H1 (cell line): Measurements from ENCODE around the gene CSNK1G2. TPM values are rescaled to one million over a fixed set of nuclear protein-coding genes. Genes with fewer than 3 reads are reported as not detected.
A peak's percentile ranks its signal among the peaks of the same experiment; 100 is the strongest.

ENCODE experiments used
- CTCF ChIA-PET: fragments of 300-600 bp; sonication (Branson Sonifier 250); formaldehyde crosslinking; loops from one replicate; lab custom pipeline; 2021; ENCODE audit not compliant: partially characterized antibody; lab: Charles Lee
- POLR2A ChIA-PET: fragments of 300-600 bp; sonication (Branson Sonifier 250); formaldehyde crosslinking; loops from one replicate; lab custom pipeline; 2021; ENCODE audit warnings: inconsistent platforms; ENCODE audit not compliant: partially characterized antibody; lab: Charles Lee
- DNase-seq, 2 experiments: peaks; one replicate each; pipeline versions ENCODE4 v3.0.0 to v3.0.0-alpha.2; 2010 to 2022; ENCODE audit warnings: low spot score in 2 of 2, low read depth in 1 of 2, mixed read lengths in 1 of 2
- FAIRE-seq: peaks from 2 replicates; lab custom pipeline; 2011; peaks lifted over from hg19 to GRCh38; lab: Jason Lieb, UNC
- H2AFZ ChIP-seq: 2 replicates; pipeline ENCODE4 v1.8.1; 2012; ENCODE audit warnings: low read length, inconsistent platforms
- H2AK5ac ChIP-seq: 2 replicates; pipeline ENCODE4 v1.6.1; 2013; ENCODE audit warnings: low read depth, low read length
- H2BK120ac ChIP-seq: replicated peaks from 2 replicates; pipeline ENCODE3; 2013; ENCODE audit warnings: low read depth, low read length, inconsistent platforms
- H2BK12ac ChIP-seq: 2 replicates; pipeline ENCODE4 v1.6.1; 2013; ENCODE audit warnings: low read depth, low read length
- H2BK15ac ChIP-seq: 2 replicates; pipeline ENCODE4 v1.6.1; 2013; ENCODE audit warnings: low read length
- H2BK20ac ChIP-seq: 2 replicates; pipeline ENCODE4 v1.6.1; 2013; ENCODE audit warnings: low read length
- H2BK5ac ChIP-seq: 2 replicates; pipeline ENCODE4 v1.6.1; 2013; ENCODE audit warnings: low read depth, low read length
- H3K14ac ChIP-seq: 2 replicates; pipeline ENCODE4 v1.6.1; 2013; ENCODE audit warnings: inconsistent platforms; ENCODE audit not compliant: insufficient read length
- H3K18ac ChIP-seq: 2 replicates; pipeline ENCODE4 v1.6.1; 2013; ENCODE audit warnings: low read length; ENCODE audit errors: extremely low read depth
- H3K23ac ChIP-seq: 2 replicates; pipeline ENCODE4 v1.6.1; 2013; ENCODE audit warnings: inconsistent platforms; ENCODE audit not compliant: insufficient read length
- H3K23me2 ChIP-seq: 2 replicates; pipeline ENCODE4 v1.6.1; 2013; ENCODE audit warnings: low read depth, low read length
- H3K27ac ChIP-seq: 2 replicates; pipeline ENCODE4 v1.6.1; 2011; ENCODE audit warnings: low read depth, low read length, inconsistent platforms
- H3K27me3 ChIP-seq, 4 experiments: replicated peaks in 1 of 4; 1 replicate in 1 of 4; 2 replicates in 3 of 4; pipeline versions ENCODE4 v1.6.1 to v1.8.1; 2011 to 2013; ENCODE audit warnings: low read length in 3 of 4, mild to moderate bottlenecking in 3 of 4, inconsistent platforms in 2 of 4, mixed read lengths in 2 of 4, moderate library complexity in 1 of 4; ENCODE audit not compliant: control insufficient read depth in 3 of 4, insufficient read depth in 3 of 4; ENCODE audit errors: extremely low read depth in 1 of 4
- H3K36me3 ChIP-seq, 4 experiments: 2 replicates each; pipeline versions ENCODE4 v1.6.1 to v1.8.1; 2011 to 2013; ENCODE audit warnings: mild to moderate bottlenecking in 4 of 4, low read length in 3 of 4, moderate library complexity in 2 of 4, control low read depth in 1 of 4, inconsistent platforms in 1 of 4; ENCODE audit not compliant: insufficient read depth in 4 of 4, control insufficient read depth in 2 of 4
- H3K4ac ChIP-seq: replicated peaks from 2 replicates; pipeline ENCODE3; 2013; ENCODE audit warnings: low read length, low read depth, mixed read lengths, inconsistent platforms; ENCODE audit not compliant: insufficient read length
- H3K4me1 ChIP-seq, 4 experiments: replicated peaks in 1 of 4; 1 replicate in 1 of 4; 2 replicates in 3 of 4; pipeline versions ENCODE4 v1.6.1 to v1.8.1; 2011 to 2013; ENCODE audit warnings: low read length in 3 of 4, inconsistent platforms in 2 of 4, mixed read lengths in 1 of 4; ENCODE audit not compliant: insufficient read depth in 4 of 4, control insufficient read depth in 3 of 4
- H3K4me2 ChIP-seq, 2 experiments: 2 replicates each; pipeline versions ENCODE4 v1.6.1 to v1.8.1; 2011 to 2013; ENCODE audit warnings: low read depth in 2 of 2, low read length in 2 of 2, control low read depth in 1 of 2, inconsistent platforms in 1 of 2, mild to moderate bottlenecking in 1 of 2; ENCODE audit not compliant: insufficient read depth in 1 of 2
- H3K4me3 ChIP-seq, 4 experiments: fragments of 200-600, 300-600 bp in 1 of 4; sonication (generic), shearing (Covaris generic), sonication (Bioruptor Twin) in 1 of 4; 2 replicates each; pipeline versions ENCODE4 v1.5.1 to v1.8.1; 2011 to 2016; ENCODE audit warnings: low read length in 4 of 4, low read depth in 3 of 4, control low read depth in 2 of 4, inconsistent platforms in 2 of 4, mild to moderate bottlenecking in 2 of 4, mixed read lengths in 1 of 4, moderate library complexity in 1 of 4; ENCODE audit not compliant: insufficient read depth in 2 of 4; ENCODE audit errors: extremely low read depth in 1 of 4
- H3K56ac ChIP-seq: replicated peaks from 2 replicates; pipeline ENCODE3; 2013; ENCODE audit warnings: low read depth, mild to moderate bottlenecking, mixed read lengths, low read length, inconsistent platforms; ENCODE audit not compliant: insufficient read length
- H3K79me1 ChIP-seq: 2 replicates; pipeline ENCODE4 v1.6.1; 2013; ENCODE audit warnings: low read depth, low read length, control low read depth
- H3K79me2 ChIP-seq, 2 experiments: 2 replicates each; pipeline versions ENCODE4 v1.6.1 to v1.8.1; 2012 to 2013; ENCODE audit warnings: low read length in 2 of 2, mild to moderate bottlenecking in 2 of 2, inconsistent platforms in 1 of 2; ENCODE audit not compliant: insufficient read depth in 2 of 2, control insufficient read depth in 1 of 2
- H3K9ac ChIP-seq, 4 experiments: replicated peaks in 1 of 4; 1 replicate in 1 of 4; 2 replicates in 3 of 4; pipeline versions ENCODE4 v1.6.1 to v1.8.1; 2011 to 2013; ENCODE audit warnings: low read depth in 3 of 4, low read length in 3 of 4, control low read depth in 2 of 4, mild to moderate bottlenecking in 2 of 4, moderate library complexity in 2 of 4, inconsistent platforms in 1 of 4; ENCODE audit errors: extremely low read depth in 1 of 4
- H3K9me3 ChIP-seq, 2 experiments: 2 replicates each; pipeline versions ENCODE4 v1.6.1 to v1.8.1; 2012 to 2013; ENCODE audit warnings: mild to moderate bottlenecking in 2 of 2, moderate library complexity in 2 of 2, control low read depth in 1 of 2, inconsistent platforms in 1 of 2, low read depth in 1 of 2, low read length in 1 of 2, mixed read lengths in 1 of 2; ENCODE audit not compliant: insufficient read depth in 2 of 2
- H4K20me1 ChIP-seq, 2 experiments: replicated peaks in 1 of 2; 2 replicates each; pipeline versions ENCODE3 to v1.8.1; 2011 to 2013; ENCODE audit warnings: inconsistent platforms in 2 of 2, low read length in 2 of 2, mild to moderate bottlenecking in 1 of 2; ENCODE audit not compliant: insufficient read depth in 2 of 2, control insufficient read depth in 1 of 2
- H4K5ac ChIP-seq: 2 replicates; pipeline ENCODE4 v1.6.1; 2013; ENCODE audit warnings: low read length, low read depth, mixed read lengths, inconsistent platforms; ENCODE audit not compliant: insufficient read length
- H4K8ac ChIP-seq: 2 replicates; pipeline ENCODE4 v1.8.0; 2013; ENCODE audit warnings: mild to moderate bottlenecking, moderate library complexity, low read length, inconsistent platforms; ENCODE audit not compliant: insufficient read depth; ENCODE audit errors: extremely low read depth
- H4K91ac ChIP-seq: replicated peaks from 2 replicates; pipeline ENCODE3; 2013; ENCODE audit warnings: low read length, mixed read lengths, inconsistent platforms; ENCODE audit not compliant: insufficient read length
- ASH2L ChIP-seq: fragments of 200-600, 300-600 bp; sonication (generic); IDR thresholded peaks from one replicate; pipeline ENCODE4 v1.7.1; 2017; ENCODE audit warnings: low read length
- GABPA ChIP-seq: IDR thresholded peaks from 2 replicates; pipeline ENCODE4 v1.6.1; 2011; ENCODE audit warnings: mild to moderate bottlenecking, low read length, moderate library complexity, borderline replicate concordance; ENCODE audit not compliant: insufficient read depth
- KDM4A ChIP-seq: IDR thresholded peaks from one replicate; pipeline ENCODE4 v1.7.1; 2012; ENCODE audit warnings: low read depth, mild to moderate bottlenecking, moderate library complexity, low read length, inconsistent platforms; ENCODE audit not compliant: severe bottlenecking
- PHF8 ChIP-seq: fragments of 200-600 bp; sonication (generic); conservative IDR thresholded peaks from 2 replicates; pipeline ENCODE4 v1.7.1; 2012; ENCODE audit warnings: low read depth, mild to moderate bottlenecking, inconsistent platforms, low read length, moderate library complexity
- POU5F1 ChIP-seq: IDR thresholded peaks from 2 replicates; pipeline ENCODE4 v1.6.1; 2011; ENCODE audit warnings: low read depth, mild to moderate bottlenecking, low read length, moderate library complexity
- RAD21 ChIP-seq, 2 experiments: IDR thresholded peaks in 1 of 2; conservative IDR thresholded peaks in 1 of 2; 2 replicates each; pipeline ENCODE4 v1.6.1; 2011; ENCODE audit warnings: low read depth in 2 of 2, low read length in 2 of 2, improper control_type of control experiment in 1 of 2, inconsistent platforms in 1 of 2, mild to moderate bottlenecking in 1 of 2, moderate library complexity in 1 of 2
- RBBP5 ChIP-seq: IDR thresholded peaks from 2 replicates; pipeline ENCODE4 v1.7.1; 2012; ENCODE audit warnings: low read depth, mild to moderate bottlenecking, inconsistent platforms, low read length, moderate library complexity, borderline replicate concordance
- SIN3A ChIP-seq, 2 experiments: IDR thresholded peaks in 1 of 2; conservative IDR thresholded peaks in 1 of 2; 2 replicates each; pipeline ENCODE4 v1.6.1; 2011 to 2012; ENCODE audit warnings: low read length in 2 of 2, improper control_type of control experiment in 1 of 2, low read depth in 1 of 2, mild to moderate bottlenecking in 1 of 2
- WGBS, 2 experiments: shearing (Covaris generic) in 1 of 2; methylation state at CpG; one replicate each; pipeline versions ENCODE4 v1.1.6 to v1.1.7; 2013 to 2015; ENCODE audit warnings: low lambda C conversion rate in 2 of 2, mixed read lengths in 2 of 2, inconsistent platforms in 1 of 2, low coverage in 1 of 2, missing lambda C conversion rate in 1 of 2; ENCODE audit not compliant: insufficient replicate concordance in 2 of 2, insufficient coverage in 1 of 2, insufficient read length in 1 of 2; ENCODE audit errors: extremely low coverage in 1 of 2, missing lambda C conversion rate in 1 of 2; 5-methylcytosine and 5-hydroxymethylcytosine counted together
- polyA plus RNA-seq, 7 experiments: library from polyadenylated mRNA; depleted of rRNA in 3 of 7; stranded (reverse) in 5 of 7; unstranded in 2 of 7; fragments of >200 nt in 5 of 7; fragments of 200-250 nt in 2 of 7; gene quantifications; 1 replicate in 5 of 7; 2 replicates in 1 of 7; 4 replicates in 1 of 7; pipeline versions ENCODE4 v1.2.1 to v1.2.3, GENCODE V29; 2011 to 2013; ENCODE audit warnings: missing spikeins in 2 of 7, mixed read lengths in 2 of 7
- total RNA-seq: library from RNA; stranded (reverse); fragmentation: NEBNext Ultra II Directional; extraction: Animal tissue kit (Norgen Biotek cat#: 25700); gene quantifications from 2 replicates; pipeline ENCODE4 v1.2.1, GENCODE V29; 2021
- TF ChIP-seq, protein P1 (sequence below): IDR thresholded peaks from 2 replicates; pipeline ENCODE4 v1.6.1; 2012; ENCODE audit warnings: inconsistent platforms

Gene CSNK1G2
- total and polyA plus RNA-seq, 2 of the 8 experiments (the other 6 are each of a cell fraction or from before 2014, with no cell fraction given): 99.5 to 130 TPM

DNA sequence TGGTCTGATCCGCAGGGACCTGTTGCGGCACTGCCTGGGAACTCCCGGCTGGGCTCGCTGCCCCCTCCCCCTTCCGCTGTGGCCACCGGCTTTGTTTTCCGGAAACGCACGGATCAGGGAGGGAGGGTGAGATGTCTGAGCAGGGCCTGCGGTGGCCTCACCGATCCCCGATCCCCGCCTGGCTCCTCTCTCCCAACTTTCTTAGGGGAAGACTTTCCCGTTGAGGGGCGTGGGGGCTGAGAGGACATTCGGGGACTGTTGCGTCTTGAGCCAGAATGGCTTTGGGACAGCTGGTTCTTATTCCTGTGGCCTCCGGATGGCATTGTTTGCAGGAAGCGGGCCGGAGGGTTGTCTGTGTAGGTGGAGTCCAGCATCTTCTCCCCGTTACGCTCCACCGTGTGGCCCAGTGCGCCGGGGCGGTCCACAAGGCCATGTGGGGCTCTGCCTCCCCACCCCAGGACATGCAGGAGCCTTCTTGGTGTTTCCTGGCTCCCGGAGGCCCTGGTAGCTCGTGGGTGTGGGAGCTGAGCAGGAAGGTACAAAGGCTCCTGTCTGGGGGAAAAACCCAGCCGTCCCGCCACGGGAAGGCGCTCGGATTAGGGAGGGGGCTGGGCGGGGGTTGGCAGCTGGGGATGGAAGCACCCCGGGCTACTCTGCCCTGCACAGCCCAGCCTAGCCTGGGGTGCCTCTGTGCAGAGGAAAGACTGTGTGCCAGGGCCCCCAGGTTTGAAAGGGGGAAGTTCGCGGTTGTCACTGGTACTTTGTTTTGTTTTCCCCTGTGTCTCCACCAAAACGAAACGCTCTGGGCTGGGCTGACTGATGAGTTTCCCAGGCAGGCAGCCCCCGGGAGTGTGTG, 1.3 kb downstream of the CSNK1G2 start:
- peak overlapping the region; percentile 93 for H3K18ac ChIP-seq
- no peaks in the 10 kb centered on the region for H3K9me3 ChIP-seq
- H2BK120ac ChIP-seq: no peak overlapping the region
- H2AK5ac ChIP-seq: no peak overlapping the region
- H4K8ac ChIP-seq: no peak overlapping the region; the same call in 1 of the 2 replicates
- H4K91ac ChIP-seq: peak overlapping the region; percentile 50
- peak overlapping the region; percentile 75 to 80 for H3K4me2 ChIP-seq
- H4K20me1 ChIP-seq: peaks cover 26 to 27% of the 10 kb centered on the region in 2 experiments
- peak overlapping the region in 3 of 4 experiments; percentile 25 to 66 (median 64); a peak in 5 of 7 replicates for H3K9ac ChIP-seq
- H2BK5ac ChIP-seq: peak overlapping the region; percentile 93
- peak in 1 of 2 experiments; percentile 85 for DNase-seq
- H4K5ac ChIP-seq: peak overlapping the region; percentile 24
- peaks cover 40 to 50% of the 10 kb centered on the region in 2 experiments for H3K79me2 ChIP-seq
- peak overlapping the region; percentile 97; the same call in 1 of the 2 replicates for H2BK15ac ChIP-seq
- peak overlapping the region; percentile 65 to 94 (median 86) for H3K4me3 ChIP-seq
- H2BK20ac ChIP-seq: no peak overlapping the region
- H3K56ac ChIP-seq: peak overlapping the region; percentile 98
- H3K23me2 ChIP-seq: peaks cover 15% of the 10 kb centered on the region; the same call in 1 of the 2 replicates
- H3K4ac ChIP-seq: peak overlapping the region; percentile 57
- no peak overlapping the region for H3K23ac ChIP-seq
- H3K27ac ChIP-seq: peak overlapping the region; percentile 37; the same call in 1 of the 2 replicates
- no peak overlapping the region for H3K14ac ChIP-seq
- ChIA-PET CTCF (interaction anchor here (0.7 to 2.0 kb wide), 7 partner anchors 12 to 208 kb away, joined by 3 to 5 read pairs (median 3); no protein-coding TSS in a partner anchor), POLR2A (interaction anchor here (0.7 to 1.6 kb wide), 5 partner anchors 10 to 839 kb away, joined by 3 to 5 read pairs (median 3); no protein-coding TSS in a partner anchor)
- H3K36me3 ChIP-seq: no peaks in the 10 kb centered on the region
- H2BK12ac ChIP-seq: 0 out of 2 replicates have a peak overlapping the region, but pooled peaks have one; percentile 9
- H2AFZ ChIP-seq: no peak overlapping the region
- peaks cover 6% of the 10 kb centered on the region for H3K79me1 ChIP-seq
- 5% methylated on average over 20 of the region's 40 CpGs; no CpG with 5 or more reads in 1 of the 2 experiments for WGBS, 2 experiments
- no peaks in the 10 kb centered on the region for H3K27me3 ChIP-seq
- H3K4me1 ChIP-seq: peaks cover 0 to 22% (median 11%) of the 10 kb centered on the region in 4 experiments; a peak in 6 of 7 replicates
- no peak for FAIRE-seq
- TF ChIP-seq SIN3A (conservative IDR thresholded peaks at IDR 0.05 in 1 of 2, IDR thresholded peaks at IDR 0.05 in 1 of 2; ENCODE audit: low read depth in 1 of 2, low read length in 2 of 2) (peak; percentile 69 to 90; a peak in 3 of 4 replicates), GABPA (peak; percentile 79; the same call in 1 of the 2 replicates), KDM4A (peak; percentile 36), POU5F1 (no peak), RBBP5 (peak; percentile 59; the same call in 1 of the 2 replicates), RAD21 (IDR thresholded peaks at IDR 0.05 in 1 of 2, conservative IDR thresholded peaks at IDR 0.05 in 1 of 2; ENCODE audit: low read depth in 2 of 2, low read length in 2 of 2) (no peak), ASH2L (peak; percentile 37), PHF8 (no peak; the same call in 1 of the 2 replicates)
- TF ChIP-seq, protein P1, sequence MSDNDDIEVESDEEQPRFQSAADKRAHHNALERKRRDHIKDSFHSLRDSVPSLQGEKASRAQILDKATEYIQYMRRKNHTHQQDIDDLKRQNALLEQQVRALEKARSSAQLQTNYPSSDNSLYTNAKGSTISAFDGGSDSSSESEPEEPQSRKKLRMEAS: no peak; the same call in 1 of the 2 replicates
